Measurements from ENCODE around the gene RIPPLY1. TPM values are rescaled to one million over a fixed set of nuclear protein-coding genes. Genes with fewer than 3 reads are reported as not detected.

Gene RIPPLY1
- total RNA-seq, result not detected
- long read RNA-seq, donor 1, result 0 reads
- long read RNA-seq, donor 2, result 0 reads

- no peak for TF ChIP-seq CTCF (IDR thresholded peaks at IDR 0.05)
- Histone ChIP-seq H3K4me3 (no peak within 1 kb of the TSS), H3K36me3 (ENCODE audit: low read depth) (no peaks in the 10 kb centered on the region), H3K9me3 (no peaks in the 10 kb centered on the region), H3K4me1 (ENCODE audit: low read depth) (no peaks in the 10 kb centered on the region)
- DNase-seq (no peak), ATAC-seq (no peak)
- intact Hi-C loops (cut with DNase I, micrococcal nuclease), result no loop called here
These were observed at the start of gene RIPPLY1 for GRCh38 chrX:106903291-106903824. TSS of gene RIPPLY1 (minus strand) at chrX:106903341. CDS start at chrX:106903287, 54 bp downstream.

GRCh38 chrX:106952538-106952937 is 49.4 kb upstream of the RIPPLY1 start:
- no peak for DNase-seq
- H3K4me3 ChIP-seq, result no peak overlapping the region
- intact Hi-C loops (cut with DNase I, micrococcal nuclease), result loop anchor here in 1 of 2 donors (5.0 kb wide), 1 partner anchor 55 kb away; no protein-coding TSS in a partner anchor
- no peak for TF ChIP-seq CTCF (IDR thresholded peaks at IDR 0.05)
- H3K36me3 ChIP-seq (ENCODE audit: low read depth), result no peaks in the 10 kb centered on the region
- H3K9me3 ChIP-seq, result no peaks in the 10 kb centered on the region
- no peaks in the 10 kb centered on the region for H3K4me1 ChIP-seq (ENCODE audit: low read depth)
- no peak for ATAC-seq

- Histone ChIP-seq H3K9me3 (no peaks in the 10 kb centered on the region), H3K4me3 (no peak overlapping the region), H3K4me1 (ENCODE audit: low read depth) (no peaks in the 10 kb centered on the region), H3K36me3 (ENCODE audit: low read depth) (no peaks in the 10 kb centered on the region)
- intact Hi-C loops (cut with DNase I, micrococcal nuclease), result loop anchor here in 1 of 2 donors (5.0 kb wide), 1 partner anchor 55 kb away; no protein-coding TSS in a partner anchor
- ATAC-seq (peak; percentile 79), DNase-seq (no peak)
- no peak for TF ChIP-seq CTCF (IDR thresholded peaks at IDR 0.05)
These were observed 48.9 kb upstream of the RIPPLY1 start for GRCh38 chrX:106952089-106952488.

GRCh38 chrX:106951230-106951629 is 48.1 kb upstream of the RIPPLY1 start:
- Histone ChIP-seq H3K4me3 (no peak overlapping the region), H3K9me3 (no peaks in the 10 kb centered on the region), H3K4me1 (ENCODE audit: low read depth) (no peaks in the 10 kb centered on the region), H3K36me3 (ENCODE audit: low read depth) (no peaks in the 10 kb centered on the region)
- DNase-seq, result no peak
- TF ChIP-seq CTCF (IDR thresholded peaks at IDR 0.05), result no peak
- intact Hi-C loops (cut with DNase I, micrococcal nuclease), result loop anchor here in 1 of 2 donors (5.0 kb wide), 1 partner anchor 54 kb away; no protein-coding TSS in a partner anchor
- ATAC-seq, result no peak

GRCh38 chrX:106950381-106950780 is 47.2 kb upstream of the RIPPLY1 start:
- no peak for TF ChIP-seq CTCF (IDR thresholded peaks at IDR 0.05)
- Histone ChIP-seq H3K4me1 (ENCODE audit: low read depth) (no peaks in the 10 kb centered on the region), H3K4me3 (no peak overlapping the region), H3K9me3 (no peaks in the 10 kb centered on the region), H3K36me3 (ENCODE audit: low read depth) (no peaks in the 10 kb centered on the region)
- ATAC-seq, result no peak
- no peak for DNase-seq
- intact Hi-C loops (cut with DNase I, micrococcal nuclease), result loop anchor here in 1 of 2 donors (5.0 kb wide), 1 partner anchor 53 kb away; no protein-coding TSS in a partner anchor

Data from mucosa of descending colon (tissue), 3 donors.